K562 (cell line): Measurements from ENCODE around the gene PATL2. TPM values are rescaled to one million over a fixed set of nuclear protein-coding genes. Genes with fewer than 3 reads are reported as not detected.

Experiments used
- BHLHE40 ChIP-seq: IDR thresholded peaks from 2 replicates; pipeline ENCODE4 v1.6.1; 2011; ENCODE audit warnings: low read length, improper control_type of control experiment
- E2F5 ChIP-seq: sonication (generic); formaldehyde crosslinking; IDR thresholded peaks from 2 replicates; pipeline ENCODE4 v1.8.0; 2022; ENCODE audit warnings: mild to moderate bottlenecking, missing genetic modification reagents
- EGR1 ChIP-seq: fragments of 450-650 bp; conservative IDR thresholded peaks from 2 replicates; pipeline ENCODE4 v1.6.1; 2017; ENCODE audit warnings: mild to moderate bottlenecking
- ELF1 ChIP-seq: fragments of 200-800 bp; sonication (Bioruptor generic); IDR thresholded peaks from 2 replicates; pipeline ENCODE4 v1.6.1; 2016; ENCODE audit warnings: missing genetic modification characterization, missing compliant biosample characterization
- FOS ChIP-seq: IDR thresholded peaks from 3 replicates; pipeline ENCODE4 v1.6.1; 2011; ENCODE audit not compliant: insufficient read length; ENCODE audit errors: extremely low read depth
- FOXA3 ChIP-seq, 2 experiments: fragments of 450-650 bp in 1 of 2; sonication (generic) in 1 of 2; formaldehyde crosslinking; IDR thresholded peaks in 1 of 2; conservative IDR thresholded peaks in 1 of 2; 2 replicates each; pipeline versions ENCODE4 v1.4.0 to v1.8.0; 2020 to 2022; ENCODE audit warnings: mild to moderate bottlenecking in 2 of 2, missing genetic modification reagents in 1 of 2
- GTF2A2 ChIP-seq: IDR thresholded peaks from 2 replicates; pipeline ENCODE4 v1.6.1; 2016; ENCODE audit warnings: mild to moderate bottlenecking, missing genetic modification characterization, missing compliant biosample characterization
- HES1 ChIP-seq: fragments of 450-650 bp; IDR thresholded peaks from 2 replicates; pipeline ENCODE4 v1.6.1; 2016; ENCODE audit warnings: low read depth, mild to moderate bottlenecking, moderate library complexity
- HIVEP1 ChIP-seq: fragments of 250-450 bp; sonication (Bioruptor Pico); IDR thresholded peaks from 2 replicates; pipeline ENCODE4 v1.4.0; 2020; ENCODE audit warnings: mild to moderate bottlenecking
- NBN ChIP-seq: fragments of 450-650 bp; IDR thresholded peaks from 2 replicates; pipeline ENCODE4 v1.6.1; 2016; ENCODE audit warnings: low read depth, mild to moderate bottlenecking
- NCOA6 ChIP-seq: fragments of 450-650 bp; IDR thresholded peaks from 2 replicates; pipeline ENCODE4 v1.6.1; 2017; ENCODE audit warnings: mild to moderate bottlenecking
- POLR2AphosphoS5 ChIP-seq: IDR thresholded peaks from 2 replicates; pipeline ENCODE4 v1.6.1; 2011; ENCODE audit warnings: mild to moderate bottlenecking, low read depth, low read length, moderate library complexity; ENCODE audit not compliant: control insufficient read depth, insufficient read depth
- POLR2H ChIP-seq: IDR thresholded peaks from 2 replicates; pipeline ENCODE4 v1.6.1; 2016; ENCODE audit warnings: missing genetic modification characterization, low read depth, mild to moderate bottlenecking, control low read depth, missing compliant biosample characterization, moderate library complexity
- SMAD1 ChIP-seq: fragments of 150-350 bp; IDR thresholded peaks from 2 replicates; pipeline ENCODE4 v1.6.1; 2014; ENCODE audit warnings: low read length, low read depth; ENCODE audit not compliant: partially characterized antibody
- SMARCA5 ChIP-seq: fragments of 450-650 bp; IDR thresholded peaks from 2 replicates; pipeline ENCODE4 v1.6.1; 2016
- SRSF3 ChIP-seq: fragments of 200-400 bp; formaldehyde crosslinking; IDR thresholded peaks from 2 replicates; pipeline ENCODE4 v1.6.1; 2016; ENCODE audit warnings: mild to moderate bottlenecking, low read length, moderate library complexity; ENCODE audit not compliant: insufficient read depth
- TAL1 ChIP-seq: fragments of 450-650 bp; IDR thresholded peaks from 2 replicates; pipeline ENCODE4 v1.6.1; 2016; ENCODE audit warnings: mild to moderate bottlenecking
- ZFX ChIP-seq: sonication (generic); formaldehyde crosslinking; IDR thresholded peaks from 2 replicates; pipeline ENCODE4 v1.8.0; 2022; ENCODE audit warnings: mild to moderate bottlenecking, missing genetic modification reagents, moderate library complexity
- ZNF232 ChIP-seq: sonication (generic); formaldehyde crosslinking; IDR thresholded peaks from 2 replicates; pipeline ENCODE4 v1.8.0; 2022; ENCODE audit warnings: mild to moderate bottlenecking, missing genetic modification reagents
- ZNF77 ChIP-seq: fragments of 250-450 bp; sonication (Bioruptor Pico); IDR thresholded peaks from 2 replicates; pipeline ENCODE4 v1.5.0; 2020
- polyA plus RNA-seq, 8 experiments: library from polyadenylated mRNA; depleted of rRNA in 4 of 8; stranded (reverse) in 5 of 8; unstranded in 3 of 8; fragments of >200 nt; fragmentation: Nextera tagmentation in 2 of 8; fragmentation: Illumina TruSeq in 1 of 8; extraction: Ambion mirVana in 2 of 8; extraction: Trizol in 1 of 8; gene quantifications; 2 replicates each; pipeline versions ENCODE4 v1.2.1 to v1.2.3, GENCODE V29; 2011 to 2014; ENCODE audit warnings: inconsistent platforms in 1 of 8, missing spikeins in 1 of 8
- total RNA-seq, 7 experiments: library from RNA; depleted of rRNA in 6 of 7; stranded (reverse); fragments of >200 nt in 6 of 7; fragmentation: Illumina TruSeq in 2 of 7; extraction: Trizol in 2 of 7; gene quantifications; 2 replicates each; pipeline versions ENCODE4 v1.2.1 to v1.2.3, GENCODE V29; 2011 to 2021; ENCODE audit warnings: low replicate concordance in 1 of 7
- TF ChIP-seq, protein P1 (sequence below): fragments of 250-450 bp; sonication (Bioruptor Pico); IDR thresholded peaks from 2 replicates; pipeline ENCODE4 v1.4.0; 2020; ENCODE audit warnings: mild to moderate bottlenecking
- TF ChIP-seq, protein P2 (sequence below), 2 experiments: fragments of 450-650 bp; IDR thresholded peaks; 2 replicates each; pipeline ENCODE4 v1.6.1; 2018; ENCODE audit warnings: mild to moderate bottlenecking in 2 of 2, low read depth in 1 of 2; ENCODE audit not compliant: partially characterized antibody in 2 of 2

Gene PATL2
- total and polyA plus RNA-seq, 9 of the 15 experiments (the other 6 are each of a cell fraction or from before 2014, with no cell fraction given), result 0.42 to 1.1 (median 0.86) TPM

DNA sequence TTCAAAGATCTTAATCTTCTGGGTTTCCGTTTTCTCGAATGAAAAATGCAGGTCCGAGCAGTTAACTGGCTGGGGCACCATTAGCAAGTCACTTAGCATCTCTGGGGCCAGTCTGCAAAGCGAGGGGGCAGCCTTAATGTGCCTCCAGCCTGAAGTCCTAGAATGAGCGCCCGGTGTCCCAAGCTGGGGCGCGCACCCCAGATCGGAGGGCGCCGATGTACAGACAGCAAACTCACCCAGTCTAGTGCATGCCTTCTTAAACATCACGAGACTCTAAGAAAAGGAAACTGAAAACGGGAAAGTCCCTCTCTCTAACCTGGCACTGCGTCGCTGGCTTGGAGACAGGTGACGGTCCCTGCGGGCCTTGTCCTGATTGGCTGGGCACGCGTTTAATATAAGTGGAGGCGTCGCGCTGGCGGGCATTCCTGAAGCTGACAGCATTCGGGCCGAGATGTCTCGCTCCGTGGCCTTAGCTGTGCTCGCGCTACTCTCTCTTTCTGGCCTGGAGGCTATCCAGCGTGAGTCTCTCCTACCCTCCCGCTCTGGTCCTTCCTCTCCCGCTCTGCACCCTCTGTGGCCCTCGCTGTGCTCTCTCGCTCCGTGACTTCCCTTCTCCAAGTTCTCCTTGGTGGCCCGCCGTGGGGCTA, at the start of gene PATL2, which contains the start of gene B2M (continued):
- TF ChIP-seq E2F5 (CRISPR knock-in tag) (no peak), BHLHE40 (peak; percentile 92), ZFX (CRISPR knock-in tag) (peak; percentile 89), ZNF232 (CRISPR knock-in tag) (peak; percentile 46; the same call in 1 of the 2 replicates), SMAD1 (peak; percentile 90), ELF1 (tag) (no peak), SMARCA5 (no peak), SRSF3 (no peak), NCOA6 (no peak), POLR2H (peak; percentile 97), HES1 (peak; percentile 83), GTF2A2 (peak; percentile 68; the same call in 1 of the 2 replicates), FOXA3 (CRISPR knock-in tag; conservative IDR thresholded peaks at IDR 0.05 in 1 of 2, IDR thresholded peaks at IDR 0.05 in 1 of 2) (0 out of 4 replicates have a peak, but pooled peaks of 1 of the 2 experiments have one; percentile 35), TAL1 (no peak), ZNF77 (no peak), EGR1 (0 out of 2 replicates have a peak, but pooled peaks have one; percentile 10), HIVEP1 (0 out of 2 replicates have a peak, but pooled peaks have one; percentile 45), POLR2AphosphoS5 (peak; percentile 98), FOS (peak; percentile 91), NBN (peak; percentile 11; the same call in 1 of the 2 replicates)
- TF ChIP-seq, protein P1, sequence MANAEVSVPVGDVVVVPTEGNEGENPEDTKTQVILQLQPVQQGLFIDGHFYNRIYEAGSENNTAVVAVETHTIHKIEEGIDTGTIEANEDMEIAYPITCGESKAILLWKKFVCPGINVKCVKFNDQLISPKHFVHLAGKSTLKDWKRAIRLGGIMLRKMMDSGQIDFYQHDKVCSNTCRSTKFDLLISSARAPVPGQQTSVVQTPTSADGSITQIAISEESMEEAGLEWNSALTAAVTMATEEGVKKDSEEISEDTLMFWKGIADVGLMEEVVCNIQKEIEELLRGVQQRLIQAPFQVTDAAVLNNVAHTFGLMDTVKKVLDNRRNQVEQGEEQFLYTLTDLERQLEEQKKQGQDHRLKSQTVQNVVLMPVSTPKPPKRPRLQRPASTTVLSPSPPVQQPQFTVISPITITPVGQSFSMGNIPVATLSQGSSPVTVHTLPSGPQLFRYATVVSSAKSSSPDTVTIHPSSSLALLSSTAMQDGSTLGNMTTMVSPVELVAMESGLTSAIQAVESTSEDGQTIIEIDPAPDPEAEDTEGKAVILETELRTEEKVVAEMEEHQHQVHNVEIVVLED (CRISPR knock-in tag), result no peak
- TF ChIP-seq, protein P2, sequence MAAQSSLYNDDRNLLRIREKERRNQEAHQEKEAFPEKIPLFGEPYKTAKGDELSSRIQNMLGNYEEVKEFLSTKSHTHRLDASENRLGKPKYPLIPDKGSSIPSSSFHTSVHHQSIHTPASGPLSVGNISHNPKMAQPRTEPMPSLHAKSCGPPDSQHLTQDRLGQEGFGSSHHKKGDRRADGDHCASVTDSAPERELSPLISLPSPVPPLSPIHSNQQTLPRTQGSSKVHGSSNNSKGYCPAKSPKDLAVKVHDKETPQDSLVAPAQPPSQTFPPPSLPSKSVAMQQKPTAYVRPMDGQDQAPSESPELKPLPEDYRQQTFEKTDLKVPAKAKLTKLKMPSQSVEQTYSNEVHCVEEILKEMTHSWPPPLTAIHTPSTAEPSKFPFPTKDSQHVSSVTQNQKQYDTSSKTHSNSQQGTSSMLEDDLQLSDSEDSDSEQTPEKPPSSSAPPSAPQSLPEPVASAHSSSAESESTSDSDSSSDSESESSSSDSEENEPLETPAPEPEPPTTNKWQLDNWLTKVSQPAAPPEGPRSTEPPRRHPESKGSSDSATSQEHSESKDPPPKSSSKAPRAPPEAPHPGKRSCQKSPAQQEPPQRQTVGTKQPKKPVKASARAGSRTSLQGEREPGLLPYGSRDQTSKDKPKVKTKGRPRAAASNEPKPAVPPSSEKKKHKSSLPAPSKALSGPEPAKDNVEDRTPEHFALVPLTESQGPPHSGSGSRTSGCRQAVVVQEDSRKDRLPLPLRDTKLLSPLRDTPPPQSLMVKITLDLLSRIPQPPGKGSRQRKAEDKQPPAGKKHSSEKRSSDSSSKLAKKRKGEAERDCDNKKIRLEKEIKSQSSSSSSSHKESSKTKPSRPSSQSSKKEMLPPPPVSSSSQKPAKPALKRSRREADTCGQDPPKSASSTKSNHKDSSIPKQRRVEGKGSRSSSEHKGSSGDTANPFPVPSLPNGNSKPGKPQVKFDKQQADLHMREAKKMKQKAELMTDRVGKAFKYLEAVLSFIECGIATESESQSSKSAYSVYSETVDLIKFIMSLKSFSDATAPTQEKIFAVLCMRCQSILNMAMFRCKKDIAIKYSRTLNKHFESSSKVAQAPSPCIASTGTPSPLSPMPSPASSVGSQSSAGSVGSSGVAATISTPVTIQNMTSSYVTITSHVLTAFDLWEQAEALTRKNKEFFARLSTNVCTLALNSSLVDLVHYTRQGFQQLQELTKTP (IDR thresholded peaks at IDR 0.05; ENCODE audit: low read depth in 1 of 2, partially characterized antibody in 2 of 2), result peak in 1 of 2 experiments; percentile 77
